Lung (tissue), 12 donors: ENCODE data around the gene RNASE8. TPM values are rescaled to one million over a fixed set of nuclear protein-coding genes. Genes with fewer than 3 reads are reported as not detected.
A peak's percentile ranks its signal among the peaks of the same experiment; 100 is the strongest.

Experiments
- ATAC-seq: fragments of 200-7000 bp; cut with Tn5 transposase; one replicate; pipeline ENCODE4 v1.9.1; 2020; ENCODE audit warnings: moderate number of reproducible peaks; ENCODE audit not compliant: insufficient read depth, low FRiP score
- DNase-seq, 3 donors: peaks; one replicate each; pipeline ENCODE4 v3.0.0-alpha.2; 2013 to 2017
- H3K27ac ChIP-seq, 2 donors: one replicate each; pipeline ENCODE4 v1.5.1; 2013; ENCODE audit warnings: mild to moderate bottlenecking in 2 of 2, moderate library complexity in 2 of 2, control low read depth in 1 of 2, inconsistent platforms in 1 of 2, low read depth in 1 of 2, low read length in 1 of 2
- H3K27me3 ChIP-seq, 3 donors: one replicate each; pipeline ENCODE4 v1.5.1; 2013; ENCODE audit warnings: low read length in 2 of 3; ENCODE audit not compliant: control insufficient read depth in 3 of 3, insufficient read depth in 3 of 3
- H3K36me3 ChIP-seq, 4 donors: one replicate each; pipeline ENCODE4 v1.5.1; 2013; ENCODE audit warnings: low read length in 4 of 4, mild to moderate bottlenecking in 1 of 4, moderate library complexity in 1 of 4; ENCODE audit not compliant: control insufficient read depth in 4 of 4, insufficient read depth in 4 of 4
- H3K4me1 ChIP-seq, 5 donors: one replicate each; pipeline ENCODE4 v1.5.1; 2013; ENCODE audit warnings: low read length in 5 of 5, mild to moderate bottlenecking in 2 of 5, moderate library complexity in 1 of 5; ENCODE audit not compliant: control insufficient read depth in 5 of 5, insufficient read depth in 5 of 5
- H3K4me3 ChIP-seq: one replicate; pipeline ENCODE4 v1.5.1; 2013; ENCODE audit warnings: mild to moderate bottlenecking, control low read depth, moderate library complexity
- H3K9ac ChIP-seq, 2 donors: one replicate each; pipeline ENCODE4 v1.5.1; 2013; ENCODE audit warnings: low read length in 2 of 2, control low read depth in 1 of 2; ENCODE audit not compliant: insufficient read depth in 1 of 2
- H3K9me3 ChIP-seq, 4 donors: one replicate each; pipeline ENCODE4 v1.5.1; 2013; ENCODE audit warnings: low read length in 3 of 4, mild to moderate bottlenecking in 1 of 4, moderate library complexity in 1 of 4; ENCODE audit not compliant: control insufficient read depth in 4 of 4, insufficient read depth in 3 of 4
- CTCF ChIP-seq: IDR thresholded peaks from 2 replicates; pipeline ENCODE4 v1.5.1; 2012; ENCODE audit warnings: mild to moderate bottlenecking; ENCODE audit errors: control extremely low read depth, extremely low read depth
- WGBS, 2 donors: extraction: QIAGEN DNeasy Blood & Tissue Kit; methylation state at CpG; one replicate each; pipeline ENCODE4 v1.1.7; 2013; 5-methylcytosine and 5-hydroxymethylcytosine counted together
- polyA plus RNA-seq, 2 donors: library from polyadenylated mRNA; stranded (reverse); fragments of 200-250 nt; gene quantifications; one replicate each; pipeline ENCODE4 v1.2.1, GENCODE V29; 2013
- total RNA-seq, 2 donors: library from RNA; depleted of rRNA in 1 of 2; stranded (reverse); fragments of >200 nt in 1 of 2; gene quantifications; one replicate each; pipeline ENCODE4 v1.2.1, GENCODE V29; 2014 to 2021
- donor health status: control.
- donor health status: control.
- donor health status: Bipolar disorder and iron deficiency.
- donor health status: healthy.
- donor health status: DM: yes; HTN: yes; CAD: no.

Gene RNASE8
- total and polyA plus RNA-seq, 4 donors = not detected

GRCh38 chr14:21103411-21103709, 45.7 kb downstream of the RNASE8 start:
- Histone ChIP-seq H3K9me3 (no peaks in the 10 kb centered on the region), H3K4me3 (peak overlapping the region; percentile 17), H3K27me3 (no peaks in the 10 kb centered on the region), H3K9ac (peak overlapping the region; percentile 59 to 93), H3K27ac (peak overlapping the region; percentile 11 to 97), H3K36me3 (no peaks in the 10 kb centered on the region), H3K4me1 (peaks cover 13 to 54% (median 23%) of the 10 kb centered on the region in 5 donors)
- 1% methylated on average over 9 of the region's 9 CpGs for WGBS, 2 donors
- DNase-seq = no peak
- ATAC-seq = no peak
- no peak for TF ChIP-seq CTCF

GRCh38 chr14:21103710-21104447, 46.3 kb downstream of the RNASE8 start:
- 0 to 1% methylated on average over 59 to 62 of the region's 62 CpGs for WGBS, 2 donors
- peak; percentile 65 for TF ChIP-seq CTCF
- H3K9ac ChIP-seq = peak overlapping the region; percentile 92 to 93
- no peaks in the 10 kb centered on the region for H3K9me3 ChIP-seq
- DNase-seq (peak; percentile 96 to 99 (median 98)), ATAC-seq (peak; percentile 93)
- H3K27me3 ChIP-seq = no peaks in the 10 kb centered on the region
- H3K27ac ChIP-seq = peak overlapping the region; percentile 97 to 98
- peak overlapping the region; percentile 66 for H3K4me3 ChIP-seq
- H3K36me3 ChIP-seq = no peaks in the 10 kb centered on the region
- H3K4me1 ChIP-seq = peaks cover 13 to 51% (median 23%) of the 10 kb centered on the region in 5 donors

GRCh38 chr14:21104448-21105060, 46.9 kb downstream of the RNASE8 start:
- peak; percentile 48 for ATAC-seq

More at GRCh38 chr14:21104448-21105060, 46.9 kb downstream of the RNASE8 start:
- H3K4me1 ChIP-seq = peaks cover 8 to 44% (median 17%) of the 10 kb centered on the region in 5 donors
- DNase-seq = peak; percentile 89 to 93 (median 92)
- H3K27me3 ChIP-seq = no peaks in the 10 kb centered on the region
- H3K36me3 ChIP-seq = no peaks in the 10 kb centered on the region
- H3K4me3 ChIP-seq = peak overlapping the region; percentile 66
- H3K27ac ChIP-seq = peak overlapping the region; percentile 97 to 98
- H3K9me3 ChIP-seq = no peaks in the 10 kb centered on the region
- 4 to 10% methylated on average over 8 of the region's 8 CpGs for WGBS, 2 donors
- H3K9ac ChIP-seq = peak overlapping the region; percentile 92 to 93
- peak; percentile 92 for TF ChIP-seq CTCF
